Neural cell (in vitro differentiated cells): ENCODE data around the gene PCGF1.

Source experiments
- POLR2AphosphoS5 ChIP-seq: IDR thresholded peaks from 2 replicates; pipeline ENCODE4 v1.6.1; 2012
- TF ChIP-seq, protein P1 (sequence below): fragments of 450-650 bp; IDR thresholded peaks from 2 replicates; pipeline ENCODE4 v1.5.1; 2014; ENCODE audit warnings: antibody characterized with exemption, mild to moderate bottlenecking, moderate library complexity; ENCODE audit not compliant: poor library complexity, severe bottlenecking

DNA sequence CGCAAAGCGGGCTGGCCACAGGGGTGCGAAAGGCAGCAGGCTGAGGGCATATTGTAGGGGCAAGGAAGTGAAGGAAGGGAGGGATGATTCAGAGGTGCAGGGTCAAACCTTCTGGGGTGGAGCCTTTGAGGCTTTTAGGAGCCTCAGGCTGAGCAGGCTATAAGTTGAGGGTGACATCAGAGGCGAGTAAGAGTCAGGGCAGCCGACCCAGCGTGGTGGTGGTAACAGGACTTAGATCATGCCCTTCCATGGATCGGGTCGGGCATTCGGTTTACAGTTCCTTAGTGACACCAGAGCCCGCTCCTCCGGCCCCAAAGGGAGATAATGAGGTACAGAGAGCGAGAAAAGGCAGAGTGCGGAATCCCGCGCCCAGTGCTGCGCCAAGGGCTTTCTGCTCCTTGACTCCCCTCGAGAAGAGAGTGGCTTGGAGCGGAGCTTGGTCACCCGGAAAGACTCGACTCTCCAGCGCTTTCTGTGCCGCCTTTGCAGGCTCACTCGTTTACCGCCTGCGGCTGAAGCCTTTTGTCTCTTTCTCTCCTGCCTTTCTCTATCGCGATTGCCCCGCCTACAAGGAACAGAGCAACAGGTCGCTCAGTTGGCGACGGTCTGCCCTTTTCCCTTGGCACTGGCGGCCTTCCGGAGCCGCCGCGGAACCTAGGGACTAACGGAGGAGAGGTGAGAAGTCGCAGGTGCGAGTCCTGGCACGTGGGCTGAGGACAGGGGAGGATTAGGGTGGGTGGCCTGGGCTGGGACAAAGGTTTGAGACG is 8.8 kb downstream of the PCGF1 start:
- TF ChIP-seq, protein P1, sequence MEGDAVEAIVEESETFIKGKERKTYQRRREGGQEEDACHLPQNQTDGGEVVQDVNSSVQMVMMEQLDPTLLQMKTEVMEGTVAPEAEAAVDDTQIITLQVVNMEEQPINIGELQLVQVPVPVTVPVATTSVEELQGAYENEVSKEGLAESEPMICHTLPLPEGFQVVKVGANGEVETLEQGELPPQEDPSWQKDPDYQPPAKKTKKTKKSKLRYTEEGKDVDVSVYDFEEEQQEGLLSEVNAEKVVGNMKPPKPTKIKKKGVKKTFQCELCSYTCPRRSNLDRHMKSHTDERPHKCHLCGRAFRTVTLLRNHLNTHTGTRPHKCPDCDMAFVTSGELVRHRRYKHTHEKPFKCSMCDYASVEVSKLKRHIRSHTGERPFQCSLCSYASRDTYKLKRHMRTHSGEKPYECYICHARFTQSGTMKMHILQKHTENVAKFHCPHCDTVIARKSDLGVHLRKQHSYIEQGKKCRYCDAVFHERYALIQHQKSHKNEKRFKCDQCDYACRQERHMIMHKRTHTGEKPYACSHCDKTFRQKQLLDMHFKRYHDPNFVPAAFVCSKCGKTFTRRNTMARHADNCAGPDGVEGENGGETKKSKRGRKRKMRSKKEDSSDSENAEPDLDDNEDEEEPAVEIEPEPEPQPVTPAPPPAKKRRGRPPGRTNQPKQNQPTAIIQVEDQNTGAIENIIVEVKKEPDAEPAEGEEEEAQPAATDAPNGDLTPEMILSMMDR = no peak
- TF ChIP-seq POLR2AphosphoS5 = no peak
